Renal pelvis (tissue), 4 donors: ENCODE measurements around the gene TTF2. TPM values are rescaled to one million over a fixed set of nuclear protein-coding genes. Genes with fewer than 3 reads are reported as not detected.
"Not testable (repeated sequence)": the region's sequence is repeated elsewhere in the genome, so short reads cannot be mapped to it uniquely, and the experiment has no call there.

Source experiments
- DNase-seq: peaks from one replicate; pipeline ENCODE4 v3.0.0-alpha.2; 2013
- polyA plus RNA-seq, 3 donors: library from polyadenylated mRNA; unstranded; fragments of 120-200 nt; gene quantifications; one replicate each; pipeline ENCODE4 v1.2.1, GENCODE V29; 2013; ENCODE audit not compliant: insufficient read length in 3 of 3

The TTF2 gene
- polyA plus RNA-seq, 3 donors: 18.8 to 27.2 (median 24.8) TPM

- DNase-seq: no peak
These were observed 29.9 kb downstream of the TTF2 start for GRCh38 chr1:117089996-117090395.

- no peak for DNase-seq
These were observed 32.5 kb downstream of the TTF2 start for GRCh38 chr1:117092594-117092993.

GRCh38 chr1:117093091-117093534 lies 33.0 kb downstream of the TTF2 start:
- DNase-seq: peak; percentile 73

- peak; percentile 72 for DNase-seq
These were observed 33.9 kb downstream of the TTF2 start for GRCh38 chr1:117093870-117094621.

- no peak for DNase-seq
These were observed 34.9 kb downstream of the TTF2 start for GRCh38 chr1:117094841-117095604.

GRCh38 chr1:117096951-117097408 lies 36.9 kb downstream of the TTF2 start:
- no peak for DNase-seq

- DNase-seq: no peak
These were observed 37.3 kb downstream of the TTF2 start for GRCh38 chr1:117097443-117097842.

GRCh38 chr1:117098287-117098890 lies 38.3 kb downstream of the TTF2 start:
- DNase-seq: no peak

GRCh38 chr1:117101334-117101733 lies 41.2 kb downstream of the TTF2 start:
- DNase-seq: no peak

GRCh38 chr1:117101858-117102257 lies 41.7 kb downstream of the TTF2 start:
- DNase-seq: not testable (repeated sequence)

GRCh38 chr1:117104986-117105385 lies 44.9 kb downstream of the TTF2 start:
- no peak for DNase-seq

- DNase-seq: no peak
These were observed 45.6 kb downstream of the TTF2 start for GRCh38 chr1:117105722-117106121.

GRCh38 chr1:117106478-117106877 lies 46.4 kb downstream of the TTF2 start:
- no peak for DNase-seq

GRCh38 chr1:117107364-117107763 lies 47.2 kb downstream of the TTF2 start:
- no peak for DNase-seq

GRCh38 chr1:117110774-117111173 lies 50.6 kb downstream of the TTF2 start:
- DNase-seq: no peak

- DNase-seq: no peak
These were observed 52.1 kb downstream of the TTF2 start for GRCh38 chr1:117112047-117112717.

GRCh38 chr1:117113199-117113598 lies 53.1 kb downstream of the TTF2 start:
- DNase-seq: no peak

- no peak for DNase-seq
These were observed 54.8 kb downstream of the TTF2 start for GRCh38 chr1:117114877-117115276.

- no peak for DNase-seq
These were observed 56.1 kb downstream of the TTF2 start for GRCh38 chr1:117116090-117116783.

GRCh38 chr1:117116784-117117130 lies 56.6 kb downstream of the TTF2 start:
- DNase-seq: no peak

GRCh38 chr1:117117697-117118096 lies 57.6 kb downstream of the TTF2 start:
- no peak for DNase-seq

GRCh38 chr1:117118137-117118536 lies 58.0 kb downstream of the TTF2 start:
- no peak for DNase-seq
